ENCODE data around the gene ZNF367.

Gene ZNF367

DNA sequence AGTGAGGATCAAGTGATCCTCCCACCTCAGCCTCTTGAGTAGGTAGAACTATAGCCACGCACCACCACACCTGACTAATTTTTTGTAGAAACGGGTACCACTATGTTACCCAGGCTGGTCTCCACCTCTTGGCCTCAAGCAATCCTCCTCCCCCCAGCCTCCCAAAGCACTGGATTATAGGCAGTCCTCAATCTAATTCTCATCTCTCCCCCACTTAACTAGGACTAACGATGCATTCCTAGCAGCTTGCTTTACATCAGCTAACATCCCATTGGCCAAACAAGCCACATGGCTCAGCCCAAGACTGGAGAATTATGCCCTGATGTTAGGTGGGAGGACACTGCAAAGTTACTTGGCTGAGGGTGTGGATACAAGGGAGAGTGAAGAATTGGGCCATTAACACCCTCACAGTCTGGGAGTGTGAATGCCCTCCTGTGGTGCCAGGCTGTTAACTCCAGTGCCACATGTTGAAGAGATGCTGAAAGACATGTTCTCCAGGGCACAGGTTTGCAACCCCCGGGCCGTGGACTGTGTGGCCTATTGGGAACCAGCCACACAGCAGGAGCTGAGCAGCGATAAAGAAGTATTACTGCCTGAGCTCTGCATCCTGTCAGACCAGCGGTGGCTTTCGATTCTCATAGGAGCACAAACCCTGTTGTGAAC is 5.3 kb upstream of the ZNF367 start:
- H3K4me3 ChIP-seq (ENCODE audit: low read length), result no peak overlapping the region
- TF ChIP-seq, protein P1, sequence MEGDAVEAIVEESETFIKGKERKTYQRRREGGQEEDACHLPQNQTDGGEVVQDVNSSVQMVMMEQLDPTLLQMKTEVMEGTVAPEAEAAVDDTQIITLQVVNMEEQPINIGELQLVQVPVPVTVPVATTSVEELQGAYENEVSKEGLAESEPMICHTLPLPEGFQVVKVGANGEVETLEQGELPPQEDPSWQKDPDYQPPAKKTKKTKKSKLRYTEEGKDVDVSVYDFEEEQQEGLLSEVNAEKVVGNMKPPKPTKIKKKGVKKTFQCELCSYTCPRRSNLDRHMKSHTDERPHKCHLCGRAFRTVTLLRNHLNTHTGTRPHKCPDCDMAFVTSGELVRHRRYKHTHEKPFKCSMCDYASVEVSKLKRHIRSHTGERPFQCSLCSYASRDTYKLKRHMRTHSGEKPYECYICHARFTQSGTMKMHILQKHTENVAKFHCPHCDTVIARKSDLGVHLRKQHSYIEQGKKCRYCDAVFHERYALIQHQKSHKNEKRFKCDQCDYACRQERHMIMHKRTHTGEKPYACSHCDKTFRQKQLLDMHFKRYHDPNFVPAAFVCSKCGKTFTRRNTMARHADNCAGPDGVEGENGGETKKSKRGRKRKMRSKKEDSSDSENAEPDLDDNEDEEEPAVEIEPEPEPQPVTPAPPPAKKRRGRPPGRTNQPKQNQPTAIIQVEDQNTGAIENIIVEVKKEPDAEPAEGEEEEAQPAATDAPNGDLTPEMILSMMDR (conservative IDR thresholded peaks at IDR 0.05; ENCODE audit: low read depth, low read length), result no peak
- DNase-seq (ENCODE audit: low read depth), result no peak

DNA sequence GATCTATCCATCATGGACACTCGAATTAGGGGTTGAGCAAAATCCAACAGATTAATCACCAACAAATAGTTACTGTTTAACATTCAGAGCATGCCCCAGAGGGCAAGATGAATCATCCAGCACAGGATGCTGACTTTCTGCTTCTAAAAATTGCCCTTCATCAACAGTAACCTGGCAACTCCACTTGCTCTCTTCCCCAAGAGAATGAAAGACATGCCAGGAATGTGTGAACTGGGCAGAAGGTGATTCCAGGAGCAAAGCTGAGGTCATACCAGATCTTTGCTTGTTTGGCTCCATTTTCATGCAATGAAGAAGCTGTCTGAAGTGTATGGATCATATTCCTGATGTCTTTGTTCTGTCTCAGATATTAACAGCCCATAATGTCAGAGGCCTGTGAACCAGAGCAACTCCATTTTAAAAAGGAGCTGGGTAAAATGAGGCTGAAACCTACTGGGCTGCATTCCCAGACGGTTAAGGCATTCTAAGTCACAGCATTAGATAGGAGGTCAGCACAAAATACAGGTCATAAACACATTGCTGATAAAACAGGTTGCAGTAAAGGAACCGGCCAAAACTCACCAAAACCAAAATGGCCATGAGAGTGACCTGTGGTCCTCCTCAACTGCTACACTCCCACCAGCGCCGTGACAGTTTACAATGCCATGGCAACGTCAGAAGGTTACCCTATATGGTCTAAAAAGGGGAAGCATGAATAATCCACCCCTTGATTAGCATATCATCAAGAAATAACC is 2.5 kb upstream of the ZNF367 start:
- DNase-seq (ENCODE audit: low read depth), result peak; percentile 96
- H3K4me3 ChIP-seq (ENCODE audit: low read length), result no peak overlapping the region

DNA sequence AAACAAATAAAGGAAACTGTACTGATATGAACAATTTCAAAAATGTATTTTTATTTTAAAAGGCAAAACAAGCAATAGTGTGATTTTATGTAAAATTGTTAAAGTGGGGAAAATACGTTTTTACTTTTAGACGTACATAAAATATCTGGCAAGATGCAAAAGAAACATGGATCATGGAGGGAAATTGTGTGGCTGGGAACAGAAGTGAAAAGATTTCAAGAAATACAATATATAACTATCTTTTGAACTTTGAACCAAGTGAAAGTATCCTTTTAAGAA is 1.5 kb upstream of the ZNF367 start:
- no peak for DNase-seq (ENCODE audit: low read depth)
- peak overlapping the region; percentile 77 for H3K4me3 ChIP-seq (ENCODE audit: low read length)
- TF ChIP-seq, protein P1 (conservative IDR thresholded peaks at IDR 0.05; ENCODE audit: low read depth, low read length), result no peak

More for the DNA sequence above, 2.5 kb upstream of the ZNF367 start:
- TF ChIP-seq, protein P1 (conservative IDR thresholded peaks at IDR 0.05; ENCODE audit: low read depth, low read length), result no peak

DNA sequence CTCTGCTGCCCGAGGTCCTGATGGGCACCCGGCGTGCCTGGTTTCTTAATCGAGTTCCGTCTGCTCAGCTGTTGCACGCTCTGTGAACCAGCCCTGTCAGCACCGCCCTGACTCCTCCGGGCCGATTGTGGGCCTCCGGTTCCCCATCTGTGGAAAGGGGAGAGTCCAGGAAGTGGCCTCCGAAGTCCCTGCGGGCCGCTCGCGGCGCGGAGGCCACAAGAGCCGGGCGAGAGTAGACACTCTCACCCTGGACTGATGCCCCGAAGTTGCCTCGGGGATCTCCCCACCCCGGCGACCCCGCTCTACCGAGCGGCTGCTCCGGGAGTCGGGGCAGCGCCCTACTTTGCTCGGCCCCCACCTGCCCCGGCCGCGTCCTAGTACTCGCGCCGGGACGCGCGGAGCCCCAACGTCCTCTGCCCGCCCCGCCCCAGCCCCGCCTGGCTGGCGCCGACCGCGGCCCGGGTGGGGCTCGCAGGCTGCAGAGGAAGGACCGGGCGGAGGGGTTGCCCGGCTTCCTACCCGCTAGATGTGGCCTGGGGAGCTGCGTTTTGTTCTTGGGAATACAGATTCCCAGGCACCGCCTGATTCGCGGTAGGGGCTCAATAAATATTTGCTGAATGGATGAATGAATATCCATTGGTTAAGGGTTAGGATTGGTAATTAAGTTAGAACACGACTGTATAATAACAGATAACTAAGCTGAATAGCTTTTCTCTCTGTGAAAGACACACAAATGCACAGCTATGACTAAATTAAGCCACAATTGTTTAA is 935 bp upstream of the ZNF367 start:
- TF ChIP-seq, protein P1 (conservative IDR thresholded peaks at IDR 0.05; ENCODE audit: low read depth, low read length), result no peak
- peak; percentile 14 for DNase-seq (ENCODE audit: low read depth)
- H3K4me3 ChIP-seq (ENCODE audit: low read length), result peak overlapping the region; percentile 77

DNA sequence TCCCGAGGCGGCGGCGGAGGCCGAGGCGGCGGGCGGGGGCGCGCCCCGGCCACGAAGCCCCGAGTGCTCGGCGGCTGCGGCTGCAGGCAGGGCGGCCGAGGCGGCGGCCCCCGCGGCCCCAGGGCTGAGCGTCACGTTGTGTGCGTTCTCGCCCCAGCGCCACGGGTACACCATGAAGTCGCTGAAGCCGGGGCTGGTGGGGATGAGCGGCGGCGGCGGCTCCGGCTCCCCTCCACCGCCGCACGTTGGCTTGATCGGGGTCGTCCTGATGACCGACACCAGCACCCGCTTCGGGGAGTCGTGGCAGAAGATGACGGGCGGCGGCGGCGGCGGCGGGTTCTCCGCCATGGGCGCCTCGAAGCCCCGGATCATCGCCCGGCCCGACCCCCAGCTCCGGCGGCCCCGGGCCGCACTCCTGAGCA is 498 bp downstream of the ZNF367 start:
- H3K4me3 ChIP-seq (ENCODE audit: low read length), result peak overlapping the region; percentile 94
- DNase-seq (ENCODE audit: low read depth), result no peak
- TF ChIP-seq, protein P1 (conservative IDR thresholded peaks at IDR 0.05; ENCODE audit: low read depth, low read length), result no peak

DNA sequence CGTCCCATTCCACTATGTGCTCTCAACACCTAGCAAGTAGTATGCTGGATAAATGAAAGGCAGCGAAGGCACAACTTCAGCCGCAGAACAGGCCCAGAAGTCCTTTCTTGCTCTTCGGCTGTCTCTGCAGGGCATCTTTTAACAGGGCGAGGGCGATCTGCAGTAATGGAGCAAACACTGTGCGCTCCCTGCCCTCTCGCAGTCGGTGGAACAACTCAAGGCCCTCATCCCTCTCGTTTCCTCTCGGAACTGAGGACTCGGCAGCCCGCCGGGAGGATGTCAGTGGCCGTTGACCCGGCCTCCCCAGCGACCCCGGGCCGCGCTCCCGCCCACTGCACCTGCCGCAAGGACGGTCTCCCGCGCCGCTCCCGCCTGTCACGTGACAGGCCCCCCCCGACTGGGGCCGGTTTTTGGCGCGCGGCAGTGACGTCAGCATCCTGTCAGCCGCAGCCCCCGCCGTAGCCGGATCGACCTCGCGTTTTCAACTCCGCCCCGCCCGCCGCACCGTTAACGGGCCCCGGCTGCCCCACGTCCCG is 1.1 kb downstream of the ZNF367 start:
- TF ChIP-seq, protein P1 (conservative IDR thresholded peaks at IDR 0.05; ENCODE audit: low read depth, low read length), result peak; percentile 13
- peak; percentile 16 for DNase-seq (ENCODE audit: low read depth)
- H3K4me3 ChIP-seq (ENCODE audit: low read length), result peak overlapping the region; percentile 94

All from retinal pigment epithelial cell (primary cell).